HG03520 (cell line): ENCODE data around the gene CEP97.
"Not testable (repeated sequence)": the region's sequence is repeated elsewhere in the genome, so short reads cannot be mapped to it uniquely, and the experiment has no call there.

ENCODE experiments used
- ATAC-seq: cut with Tn5 transposase; IDR thresholded peaks from one replicate; pipeline ENCODE4 v1.9.1; 2021; ENCODE audit warnings: mild to moderate bottlenecking, moderate library complexity; ENCODE audit not compliant: unreplicated experiment

The CEP97 gene

DNA sequence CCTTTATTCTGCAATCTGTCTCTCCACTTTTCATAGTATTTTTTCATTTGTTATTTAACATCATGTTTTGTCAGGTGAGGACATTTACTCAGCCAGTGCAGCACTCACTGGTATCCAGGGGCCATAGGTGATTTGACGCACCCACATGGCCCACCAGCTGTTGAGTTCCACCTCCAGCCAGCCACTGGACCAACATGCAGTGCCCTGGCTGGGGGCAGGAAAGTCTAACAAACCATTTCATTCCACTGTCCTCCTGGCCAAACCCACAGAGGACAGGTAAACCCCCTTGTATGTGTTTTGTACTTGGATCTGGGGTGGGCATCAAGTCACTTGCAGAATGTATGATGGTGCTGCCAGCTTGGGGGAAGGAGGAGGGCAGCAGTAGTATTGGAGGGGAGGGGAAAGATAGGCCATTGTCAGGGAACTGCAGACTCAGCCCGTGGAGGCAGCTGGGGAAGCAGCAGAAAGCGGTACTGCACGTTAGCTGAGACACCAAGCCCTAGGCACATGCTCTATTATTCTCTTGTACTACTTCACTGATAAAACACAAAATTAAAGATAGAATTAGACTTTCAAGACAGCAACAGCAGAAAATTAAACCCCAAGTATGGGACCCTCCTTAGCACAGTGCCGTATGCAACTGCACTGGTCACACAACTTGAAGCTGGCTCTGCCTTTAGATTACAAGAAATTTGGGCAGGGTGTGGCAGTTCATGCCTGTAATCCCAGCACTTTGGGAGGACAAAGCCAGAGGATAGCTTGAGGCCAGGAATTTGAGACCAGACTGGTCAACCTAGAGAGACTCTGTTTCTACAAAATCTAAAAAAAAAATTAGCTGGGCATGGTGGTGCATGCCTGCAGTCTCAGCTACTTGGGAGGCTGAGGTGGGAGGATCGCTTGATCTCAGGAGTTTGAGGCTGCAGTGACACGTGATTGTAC, 22.4 kb upstream of the CEP97 start:
- ATAC-seq: peak; percentile 5

DNA sequence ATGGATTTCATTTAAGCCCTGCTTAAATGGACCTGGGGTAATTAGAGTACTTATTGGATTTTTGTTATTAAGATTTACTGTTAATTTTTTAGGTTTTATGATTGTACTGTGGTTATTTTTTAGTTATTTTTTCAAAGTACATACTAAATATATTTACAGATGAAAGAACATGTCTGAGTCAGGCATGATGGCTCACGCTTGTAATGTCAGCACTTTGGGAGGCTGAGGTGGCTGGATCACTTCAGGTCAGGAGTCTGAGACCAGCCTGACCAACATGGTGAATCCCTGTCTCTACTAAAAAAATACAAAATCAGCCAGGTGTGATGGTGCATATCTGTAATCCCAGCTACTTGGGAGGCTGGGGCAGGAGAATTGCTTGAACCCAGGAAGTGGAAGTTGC, 21.7 kb upstream of the CEP97 start:
- no peak for ATAC-seq

DNA sequence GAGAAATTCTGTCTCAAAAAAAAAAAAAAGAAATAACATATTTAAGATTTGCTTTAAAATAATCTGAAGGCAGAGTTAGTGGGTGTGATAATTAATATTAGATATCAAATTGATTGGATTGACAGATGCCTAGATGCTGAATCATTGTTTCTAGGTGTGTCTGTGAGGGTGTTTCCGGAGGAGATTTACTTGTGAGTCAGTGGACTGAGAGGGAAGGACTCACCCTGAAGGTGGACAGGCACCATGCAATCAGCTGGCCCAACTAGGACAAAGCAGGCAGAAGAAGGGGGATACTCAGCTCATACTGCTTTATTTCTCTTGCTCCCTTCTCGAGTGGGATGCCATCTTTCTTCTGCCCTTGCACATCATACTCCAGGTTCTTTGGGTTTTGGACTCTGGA, 21.2 kb upstream of the CEP97 start:
- no peak for ATAC-seq

GRCh38 chr3:101704639-101705038, 19.8 kb upstream of the CEP97 start:
- ATAC-seq: not testable (repeated sequence)

GRCh38 chr3:101709126-101709525, 15.3 kb upstream of the CEP97 start:
- ATAC-seq: no peak

DNA sequence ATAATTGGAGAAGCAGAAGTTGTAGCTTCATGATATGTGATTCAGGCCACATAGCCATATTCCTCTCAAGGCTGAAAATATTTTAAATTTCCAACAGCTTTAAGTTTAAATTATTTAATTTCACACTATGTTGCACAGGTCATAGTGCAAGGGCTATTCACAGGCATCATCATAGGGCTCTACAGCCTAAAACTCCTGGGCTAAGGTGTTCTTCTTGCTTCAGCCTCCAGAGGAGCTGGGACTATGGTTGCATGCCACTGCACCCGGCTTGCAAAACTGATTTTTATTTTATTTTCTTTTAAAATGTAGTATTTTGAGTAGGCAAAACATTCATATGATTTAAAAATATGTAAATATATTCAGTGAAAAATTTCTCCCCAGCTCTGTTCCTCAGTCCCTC, 6.0 kb upstream of the CEP97 start:
- ATAC-seq: no peak

DNA sequence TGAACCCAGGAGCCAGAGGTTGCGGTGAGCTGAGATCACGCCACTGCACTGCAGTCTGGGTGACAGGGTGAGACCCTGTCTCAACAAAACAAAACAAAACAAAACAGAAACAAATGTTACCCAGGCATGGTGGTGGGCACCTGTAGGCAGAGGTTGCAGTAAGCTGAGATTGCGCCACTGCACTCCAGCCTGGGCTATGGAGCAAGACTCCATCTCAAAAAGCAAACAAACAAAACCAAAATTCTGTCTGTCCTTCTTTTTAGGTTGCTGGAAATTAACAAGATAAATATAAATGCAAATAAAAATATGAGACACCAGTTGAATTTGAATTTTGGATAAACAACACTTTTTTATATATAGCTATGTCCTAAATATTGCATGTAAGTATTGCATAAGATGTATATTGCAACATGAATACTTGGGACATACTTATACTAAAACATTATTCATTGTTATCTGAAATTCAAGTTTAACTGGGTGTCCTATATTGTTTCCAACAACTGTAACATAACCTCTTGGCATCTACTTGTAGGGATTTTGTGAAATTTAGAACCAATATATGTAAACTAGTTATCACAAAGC, 4.7 kb upstream of the CEP97 start:
- no peak for ATAC-seq

- no peak for ATAC-seq
Observed at GRCh38 chr3:101720851-101721840, 3.3 kb upstream of the CEP97 start.

GRCh38 chr3:101722394-101723173, 1.8 kb upstream of the CEP97 start:
- peak; percentile 50 for ATAC-seq

GRCh38 chr3:101725194-101725889, 928 bp downstream of the CEP97 start:
- ATAC-seq: peak; percentile 12

DNA sequence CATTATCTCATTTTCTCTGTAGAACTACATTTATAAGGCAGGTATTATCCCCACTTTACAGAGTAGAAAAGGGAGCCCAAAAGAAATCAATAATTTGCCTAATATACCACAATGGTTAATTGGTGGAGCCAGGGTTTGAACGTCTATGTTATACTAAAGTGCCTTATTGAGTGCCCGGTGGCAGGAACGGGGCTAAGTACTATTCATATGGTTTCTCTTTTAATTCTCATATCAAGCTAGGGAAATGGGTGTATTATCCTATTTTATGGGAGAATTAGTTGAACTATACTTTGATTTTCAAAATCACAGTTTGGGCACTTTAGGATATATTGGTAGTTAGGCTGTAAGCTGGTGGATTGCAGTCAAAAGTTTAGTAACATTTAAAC, 1.5 kb downstream of the CEP97 start:
- no peak for ATAC-seq

- no peak for ATAC-seq
Observed at GRCh38 chr3:101729586-101729985, 5.2 kb downstream of the CEP97 start.

- ATAC-seq: no peak
Observed at GRCh38 chr3:101730839-101731238, 6.4 kb downstream of the CEP97 start.

DNA sequence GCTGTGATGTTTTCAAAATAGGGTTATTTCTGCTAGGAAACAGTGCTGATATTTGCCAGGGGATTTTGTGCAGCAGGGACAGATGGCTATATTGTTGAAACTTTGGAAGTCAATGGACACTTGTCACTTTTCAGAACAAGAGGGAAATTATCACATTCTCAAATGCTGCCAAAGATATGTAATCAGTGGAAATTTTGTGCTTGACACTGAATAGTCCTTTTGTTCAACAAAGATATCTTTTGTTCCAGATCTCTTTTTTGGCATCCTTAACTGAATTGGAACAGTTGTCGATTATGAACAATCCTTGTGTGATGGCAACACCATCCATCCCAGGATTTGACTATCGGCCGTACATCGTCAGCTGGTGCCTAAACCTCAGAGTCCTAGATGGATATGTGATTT, 7.8 kb downstream of the CEP97 start:
- no peak for ATAC-seq

DNA sequence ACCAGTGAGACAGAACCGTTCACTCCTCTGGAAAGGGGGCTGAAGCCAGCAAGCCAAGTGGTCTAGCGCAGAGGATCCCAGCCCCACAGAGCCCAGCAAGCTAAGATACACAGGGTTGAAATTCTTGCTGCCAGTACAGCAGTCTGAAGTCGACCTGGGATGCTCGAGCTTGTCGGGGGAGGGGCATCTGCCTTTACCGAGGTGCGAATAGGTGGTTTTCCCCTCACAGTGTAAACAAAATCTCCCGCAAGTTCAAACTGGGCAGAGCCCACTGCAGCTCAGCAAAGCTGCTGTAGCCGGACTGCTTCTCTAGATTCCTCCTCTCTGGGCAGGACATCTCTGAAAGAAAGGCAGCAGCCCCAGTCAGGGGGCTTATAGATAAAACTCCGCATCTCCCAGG, 11.4 kb downstream of the CEP97 start:
- ATAC-seq: no peak

- not testable (repeated sequence) for ATAC-seq
Observed at GRCh38 chr3:101741914-101742313, 17.5 kb downstream of the CEP97 start.

- ATAC-seq: no peak
Observed at GRCh38 chr3:101744811-101745210, 20.4 kb downstream of the CEP97 start.

GRCh38 chr3:101745934-101746333, 21.5 kb downstream of the CEP97 start:
- ATAC-seq: not testable (repeated sequence)

GRCh38 chr3:101753386-101754113, 29.1 kb downstream of the CEP97 start:
- ATAC-seq: not testable (repeated sequence)
